Upper lobe of left lung (tissue), 6 donors: ENCODE results near the gene TSPAN33. TPM values are rescaled to one million over a fixed set of nuclear protein-coding genes. Genes with fewer than 3 reads are reported as not detected.

Experiments
- ATAC-seq, 2 donors: fragments of 200-7000 bp; cut with Tn5 transposase; one replicate each; pipeline ENCODE4 v1.9.1; 2022; ENCODE audit warnings: mild to moderate bottlenecking in 2 of 2, moderate library complexity in 2 of 2; ENCODE audit not compliant: low FRiP score in 2 of 2
- DNase-seq, 2 donors: peaks; one replicate each; pipeline ENCODE4 v3.0.0-alpha.2; 2019 to 2020
- H3K27ac ChIP-seq, 4 donors: fragments of 200-600 bp; sonication (generic); one replicate each; pipeline ENCODE4 v1.5.1; 2016 to 2019
- H3K27me3 ChIP-seq, 4 donors: fragments of 200-600 bp; sonication (generic); one replicate each; pipeline ENCODE4 v1.5.1; 2017 to 2019
- H3K36me3 ChIP-seq, 4 donors: fragments of 200-600 bp; sonication (generic); one replicate each; pipeline ENCODE4 v1.5.1; 2016 to 2019
- H3K4me1 ChIP-seq, 4 donors: fragments of 200-600 bp; sonication (generic); one replicate each; pipeline ENCODE4 v1.5.1; 2018 to 2019
- H3K4me3 ChIP-seq, 4 donors: fragments of 200-600 bp; sonication (generic); one replicate each; pipeline ENCODE4 v1.5.1; 2017 to 2019; ENCODE audit warnings: mild to moderate bottlenecking in 2 of 4, moderate library complexity in 1 of 4
- H3K9me3 ChIP-seq, 4 donors: fragments of 200-600 bp; sonication (generic); one replicate each; pipeline ENCODE4 v1.5.1; 2018 to 2019
- CTCF ChIP-seq, 6 experiments: fragments of 450-650 bp in 4 of 6; fragments of 200-600 bp in 2 of 6; sonication (generic) in 2 of 6; IDR thresholded peaks; one replicate each; pipeline ENCODE4 v1.5.1; 2016 to 2019; ENCODE audit warnings: antibody characterized with exemption in 6 of 6
- EP300 ChIP-seq, 4 donors: sonication (generic); formaldehyde crosslinking; IDR thresholded peaks; one replicate each; pipeline ENCODE4 v1.5.1; 2017; ENCODE audit warnings: antibody characterized with exemption in 4 of 4, control low read depth in 2 of 4
- POLR2A ChIP-seq, 4 donors: fragments of 450-650 bp; IDR thresholded peaks; one replicate each; pipeline ENCODE4 v1.5.1; 2016 to 2017; ENCODE audit warnings: antibody characterized with exemption in 4 of 4, mild to moderate bottlenecking in 2 of 4
- POLR2AphosphoS5 ChIP-seq, 2 donors: sonication (generic); formaldehyde crosslinking; IDR thresholded peaks; one replicate each; pipeline ENCODE4 v1.5.1; 2017; ENCODE audit warnings: antibody characterized with exemption in 2 of 2
- WGBS, 2 donors: methylation state at CpG; one replicate each; pipeline ENCODE4 v1.1.5; 2017 to 2018; 5-methylcytosine and 5-hydroxymethylcytosine counted together
- total RNA-seq, 6 donors: library from RNA; depleted of rRNA in 4 of 6; stranded (reverse); fragments of >200 nt in 4 of 6; gene quantifications; one replicate each; pipeline versions ENCODE4 v1.1.0 to v1.2.1, GENCODE V29; 2016 to 2021
- donor health status: DM: no; HTN: no; CAD: no; lungs with moderate emphysema.
- donor health status: DM: no; HTN: yes; CAD: no; lungs with severe emphysema.

Gene TSPAN33
- total RNA-seq, 6 donors from 2014 or later: 1.2 to 10.1 (median 4.0) TPM

- 2 to 4% methylated on average over 13 to 37 of the region's 83 CpGs for WGBS, 2 donors
- TF ChIP-seq CTCF (IDR thresholded peaks at IDR 0.05) (no peak), EP300 (IDR thresholded peaks at IDR 0.05) (no peak), POLR2AphosphoS5 (IDR thresholded peaks at IDR 0.05) (no peak)
- Histone ChIP-seq H3K27me3 (peaks cover 0 to 19% (median 15%) of the 10 kb centered on the region in 4 donors), H3K4me3 (peak overlapping the region; percentile 47 to 76 (median 56)), H3K36me3 (no peaks in the 10 kb centered on the region), H3K9me3 (no peaks in the 10 kb centered on the region), H3K4me1 (peaks cover 16 to 19% (median 17%) of the 10 kb centered on the region in 4 donors), H3K27ac (peak overlapping the region in 1 of 4 donors; percentile 55)
- peak in 1 of 2 donors; percentile 85 for DNase-seq
- peak in 1 of 2 donors; percentile 68 for ATAC-seq
These were observed 44.6 kb downstream of the TSPAN33 start for GRCh38 chr7:129188892-129189660.

GRCh38 chr7:129189661-129190310, 45.3 kb downstream of the TSPAN33 start:
- peaks cover 16 to 19% (median 17%) of the 10 kb centered on the region in 4 donors for H3K4me1 ChIP-seq
- TF ChIP-seq CTCF (IDR thresholded peaks at IDR 0.05): no peak
- DNase-seq (no peak), ATAC-seq (no peak)
- H3K36me3 ChIP-seq: no peaks in the 10 kb centered on the region
- peaks cover 0 to 19% (median 15%) of the 10 kb centered on the region in 4 donors for H3K27me3 ChIP-seq
- H3K27ac ChIP-seq: no peak overlapping the region
- H3K4me3 ChIP-seq: peak overlapping the region in 3 of 4 donors; percentile 55 to 76 (median 58)
- 48 to 58% methylated on average over 13 of the region's 13 CpGs for WGBS, 2 donors
- H3K9me3 ChIP-seq: no peaks in the 10 kb centered on the region

GRCh38 chr7:129191272-129191671, 46.8 kb downstream of the TSPAN33 start:
- Histone ChIP-seq H3K9me3 (no peaks in the 10 kb centered on the region), H3K27me3 (peaks cover 0 to 19% (median 15%) of the 10 kb centered on the region in 4 donors), H3K4me3 (no peak overlapping the region), H3K36me3 (no peaks in the 10 kb centered on the region), H3K27ac (no peak overlapping the region), H3K4me1 (peaks cover 16 to 19% (median 17%) of the 10 kb centered on the region in 4 donors)
- TF ChIP-seq POLR2AphosphoS5 (IDR thresholded peaks at IDR 0.05): no peak
- TF ChIP-seq POLR2A (IDR thresholded peaks at IDR 0.05): no peak
- no peak for TF ChIP-seq EP300 (IDR thresholded peaks at IDR 0.05)
- TF ChIP-seq CTCF (IDR thresholded peaks at IDR 0.05): no peak
- WGBS, 2 donors: 85 to 86% methylated on average over 3 of the region's 3 CpGs
- no peak for DNase-seq
- no peak for ATAC-seq

GRCh38 chr7:129193892-129194291, 49.4 kb downstream of the TSPAN33 start:
- peaks cover 7 to 10% (median 8%) of the 10 kb centered on the region in 4 donors for H3K4me1 ChIP-seq
- no peaks in the 10 kb centered on the region for H3K36me3 ChIP-seq
- H3K27ac ChIP-seq: no peak overlapping the region
- no peak for ATAC-seq
- H3K4me3 ChIP-seq: no peak overlapping the region
- WGBS, 2 donors: 93 to 100% methylated on average over 2 to 3 of the region's 3 CpGs
- no peaks in the 10 kb centered on the region for H3K9me3 ChIP-seq
- H3K27me3 ChIP-seq: peaks cover 0 to 11% (median 7%) of the 10 kb centered on the region in 4 donors
- no peak for DNase-seq
- TF ChIP-seq POLR2A (IDR thresholded peaks at IDR 0.05): no peak
- TF ChIP-seq EP300 (IDR thresholded peaks at IDR 0.05): no peak
- no peak for TF ChIP-seq POLR2AphosphoS5 (IDR thresholded peaks at IDR 0.05)
- TF ChIP-seq CTCF (IDR thresholded peaks at IDR 0.05): no peak
